GM21515 (cell line): ENCODE measurements around the gene RENBP.

ENCODE experiments used
- ATAC-seq: cut with Tn5 transposase; IDR thresholded peaks from one replicate; pipeline ENCODE4 v1.9.1; 2021; ENCODE audit not compliant: unreplicated experiment

The RENBP gene

DNA sequence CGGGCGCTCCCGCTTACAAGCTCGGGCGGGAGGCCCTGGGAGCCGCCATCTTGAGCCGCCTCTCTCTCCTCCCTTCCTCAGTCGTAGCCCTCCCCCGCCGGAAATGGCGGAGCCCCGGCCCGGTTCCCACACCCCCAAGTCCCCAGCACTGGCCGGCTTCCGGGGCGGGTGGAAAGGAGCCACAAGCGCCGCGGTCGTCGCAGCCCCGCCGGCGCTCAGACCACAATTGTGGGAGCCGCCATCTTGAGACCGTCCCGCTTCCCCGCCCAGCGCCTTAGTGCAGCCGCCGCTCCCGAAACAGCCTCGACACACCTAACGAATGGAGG, 26.6 kb upstream of the RENBP start:
- peak; percentile 33 for ATAC-seq

- ATAC-seq = peak; percentile 1
Measured at GRCh38 chrX:153970357-153971123, 26.1 kb upstream of the RENBP start.

DNA sequence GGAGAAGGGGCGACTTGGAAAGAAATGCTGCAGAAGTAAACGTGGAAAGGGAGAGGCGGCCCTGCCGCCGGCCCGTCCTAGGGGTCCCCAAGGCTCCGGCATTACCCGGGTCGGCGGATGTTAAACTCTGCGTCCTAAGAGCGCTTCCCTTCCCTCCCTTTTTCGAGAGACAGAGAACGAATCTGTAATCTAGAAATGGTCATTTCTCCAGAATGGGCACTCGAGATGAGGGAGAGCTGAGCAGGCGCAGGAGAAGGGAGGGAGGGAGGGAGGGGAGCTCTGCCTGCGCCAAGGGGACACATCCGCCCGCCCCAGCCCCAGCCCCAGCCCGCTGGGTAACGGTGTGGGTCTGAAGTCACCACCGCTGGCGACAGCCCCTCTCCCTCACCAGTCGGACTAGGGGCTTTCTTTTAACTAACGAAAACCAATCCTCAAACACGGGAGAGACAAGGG, 25.5 kb upstream of the RENBP start:
- no peak for ATAC-seq

GRCh38 chrX:153969125-153969903, 24.9 kb upstream of the RENBP start:
- no peak for ATAC-seq

GRCh38 chrX:153968754-153969124, 24.3 kb upstream of the RENBP start:
- no peak for ATAC-seq

DNA sequence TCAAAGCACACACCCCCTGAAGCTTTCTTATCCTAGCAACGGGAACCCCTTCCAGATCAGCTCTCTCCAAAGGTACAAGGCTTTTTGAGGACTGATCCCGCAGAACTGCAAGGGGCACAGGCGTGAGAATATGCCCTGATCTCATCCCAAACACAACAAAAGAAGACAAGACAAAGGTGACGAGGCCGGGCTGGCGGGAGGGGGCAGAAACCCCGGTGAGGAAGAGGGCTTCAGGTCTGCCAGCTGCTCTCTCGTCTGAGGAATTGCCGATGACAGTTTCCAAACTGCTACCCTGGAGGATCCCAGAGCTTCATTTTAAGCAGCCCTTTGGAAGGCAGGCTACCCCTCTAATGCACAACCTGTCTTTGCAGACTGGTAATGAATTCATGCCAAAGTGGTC, 23.8 kb upstream of the RENBP start:
- ATAC-seq = no peak

DNA sequence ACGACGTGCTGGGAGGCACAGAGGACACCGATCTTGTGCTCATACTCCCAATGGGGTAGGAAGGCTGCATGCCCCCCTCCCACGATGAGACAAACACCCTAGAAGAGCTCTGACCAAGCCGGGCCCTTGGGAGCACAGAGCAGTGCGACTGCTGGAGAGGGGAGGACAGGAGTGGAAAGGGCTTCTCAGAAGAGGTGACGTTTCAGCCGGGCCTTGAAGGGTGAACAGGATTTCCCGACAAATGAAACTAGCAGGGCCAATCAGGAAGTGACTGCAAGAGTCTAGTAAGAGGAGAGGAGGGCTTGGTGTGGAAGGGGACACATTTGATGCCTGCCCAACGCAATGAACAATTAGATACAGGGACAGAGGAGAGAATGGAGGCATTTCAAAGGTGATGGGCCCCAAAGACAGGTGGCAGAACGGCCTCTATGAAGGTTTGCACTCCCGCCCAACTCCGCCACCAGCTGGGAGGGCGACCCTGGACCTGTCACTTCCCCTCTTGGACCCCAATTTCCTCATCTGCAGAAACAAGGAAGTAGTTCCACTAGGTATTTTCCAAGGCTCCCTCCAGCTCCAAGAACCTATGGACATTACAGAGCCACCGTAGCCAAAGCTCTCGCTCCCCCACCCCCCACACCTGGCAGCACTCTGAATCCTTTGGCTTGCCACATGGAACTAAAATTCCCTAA, 23.2 kb upstream of the RENBP start:
- no peak for ATAC-seq

GRCh38 chrX:153966841-153967535, 22.5 kb upstream of the RENBP start:
- ATAC-seq = no peak

DNA sequence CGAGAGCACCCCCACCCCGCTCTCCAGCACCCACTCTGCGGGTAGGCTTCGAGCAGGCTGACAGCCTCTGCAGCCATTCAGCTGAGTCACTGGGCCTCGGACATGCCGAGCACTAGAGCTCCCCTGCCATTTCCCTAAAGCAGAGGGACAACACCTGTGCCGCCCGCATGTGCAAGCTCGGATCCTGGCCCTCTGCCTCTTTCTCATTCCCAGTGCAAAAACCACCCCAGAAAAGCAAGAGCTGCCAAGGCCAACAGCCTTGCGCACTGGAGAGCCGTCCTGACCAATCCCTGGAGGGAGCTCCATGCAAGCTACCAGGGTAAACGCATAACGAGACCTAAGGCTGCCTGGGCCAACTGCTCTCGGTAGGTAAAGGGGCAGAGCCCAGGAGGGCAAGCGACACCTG, 21.8 kb upstream of the RENBP start:
- ATAC-seq = no peak

DNA sequence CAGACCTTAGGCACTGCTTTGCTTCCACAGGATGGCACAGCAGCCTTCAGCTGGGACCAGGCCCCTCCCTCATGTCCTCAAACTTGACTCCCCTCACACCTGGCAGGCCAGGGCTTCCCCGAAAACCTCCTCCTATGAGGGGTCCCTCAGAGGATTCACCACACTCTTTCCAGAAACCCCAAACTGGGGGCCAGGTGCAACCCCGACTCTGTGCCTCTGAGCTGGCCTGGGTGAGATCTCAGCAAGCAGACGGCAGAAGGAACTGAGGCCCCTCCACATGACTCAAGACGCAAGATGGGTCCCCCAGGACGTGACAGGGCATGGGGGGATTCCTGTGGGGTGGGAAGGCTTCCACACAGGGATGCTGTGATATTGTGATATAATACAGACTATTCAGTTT, 21.0 kb upstream of the RENBP start:
- no peak for ATAC-seq

DNA sequence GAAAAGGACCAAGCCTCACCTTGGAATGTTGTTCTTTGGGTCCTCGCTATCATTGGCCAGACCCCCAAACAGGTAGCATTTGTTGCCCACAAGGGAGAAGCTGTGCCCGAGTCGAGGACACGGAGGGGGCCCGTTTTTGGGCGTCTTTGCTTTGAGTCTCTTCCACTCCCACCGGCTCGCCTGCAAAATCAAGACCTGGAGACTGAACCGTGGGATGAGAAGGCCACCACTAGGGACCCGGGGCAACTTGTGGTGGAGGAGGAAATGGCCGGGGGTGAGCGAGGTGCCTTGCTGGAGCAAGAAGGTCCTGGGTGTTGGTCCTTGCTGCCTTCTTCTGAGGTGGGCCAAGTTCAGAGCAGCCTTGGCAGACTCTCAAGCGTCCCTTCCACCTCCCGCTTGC, 19.7 kb upstream of the RENBP start:
- ATAC-seq = no peak

- ATAC-seq = no peak
Measured at GRCh38 chrX:153963546-153963945, 19.1 kb upstream of the RENBP start.

DNA sequence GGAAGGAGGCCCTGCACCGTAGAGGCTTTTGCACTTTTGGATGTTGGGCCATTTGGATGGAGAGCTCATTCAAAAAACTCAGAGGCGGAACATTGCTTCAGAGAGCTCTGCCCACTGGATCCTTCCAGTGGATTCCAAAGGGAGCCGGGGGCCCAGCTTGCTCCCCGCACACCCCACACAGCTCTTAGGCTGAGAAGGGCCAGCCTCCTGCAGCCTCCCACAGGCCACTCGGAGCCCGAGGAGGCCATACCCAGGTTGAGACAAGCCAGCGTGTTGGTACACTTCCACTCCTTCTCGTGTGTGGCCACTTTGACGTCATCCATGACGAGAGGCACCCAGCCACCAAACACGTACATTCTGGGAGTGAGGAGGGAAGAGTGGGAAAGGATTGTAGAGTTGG, 16.8 kb upstream of the RENBP start:
- no peak for ATAC-seq

DNA sequence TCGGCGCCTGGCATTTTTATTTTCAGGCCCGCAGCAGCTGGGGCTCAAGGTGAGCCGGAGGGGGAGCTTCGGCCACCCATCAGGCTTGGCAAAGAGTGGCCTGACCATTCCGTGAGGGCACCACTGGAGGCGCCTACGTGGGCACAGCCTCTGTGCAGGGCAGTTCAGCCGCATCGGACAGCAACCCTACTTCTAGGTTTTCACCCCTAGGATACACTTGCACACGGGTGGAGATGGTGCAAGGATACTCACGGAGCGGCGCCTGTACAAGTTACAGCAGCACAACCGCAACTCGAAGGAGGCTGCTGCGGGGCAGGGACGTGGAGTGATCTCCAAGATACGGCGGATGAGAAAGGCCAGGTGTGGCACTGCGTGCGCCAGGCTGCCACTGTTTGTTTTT, 16.3 kb upstream of the RENBP start:
- ATAC-seq = no peak

DNA sequence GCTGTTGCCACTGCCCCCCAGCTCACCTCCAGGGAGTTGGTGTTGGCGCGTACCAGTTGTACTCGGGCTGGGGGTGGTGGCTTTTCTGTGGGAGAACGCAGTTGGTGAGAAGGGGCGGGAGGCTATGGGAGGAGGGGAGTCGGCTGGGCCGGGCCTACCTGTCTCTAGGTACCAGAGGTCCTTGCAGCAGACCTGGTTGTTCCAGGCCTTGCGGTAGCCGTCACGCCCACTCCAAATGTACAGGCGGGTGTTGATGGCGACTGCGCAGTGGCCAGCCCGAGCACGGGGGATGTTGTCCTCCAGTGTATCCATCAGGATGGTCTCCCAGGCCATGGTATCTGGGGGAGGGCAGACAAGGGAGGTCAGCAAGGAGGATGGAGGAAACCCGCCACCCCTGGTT, 15.6 kb upstream of the RENBP start:
- no peak for ATAC-seq

DNA sequence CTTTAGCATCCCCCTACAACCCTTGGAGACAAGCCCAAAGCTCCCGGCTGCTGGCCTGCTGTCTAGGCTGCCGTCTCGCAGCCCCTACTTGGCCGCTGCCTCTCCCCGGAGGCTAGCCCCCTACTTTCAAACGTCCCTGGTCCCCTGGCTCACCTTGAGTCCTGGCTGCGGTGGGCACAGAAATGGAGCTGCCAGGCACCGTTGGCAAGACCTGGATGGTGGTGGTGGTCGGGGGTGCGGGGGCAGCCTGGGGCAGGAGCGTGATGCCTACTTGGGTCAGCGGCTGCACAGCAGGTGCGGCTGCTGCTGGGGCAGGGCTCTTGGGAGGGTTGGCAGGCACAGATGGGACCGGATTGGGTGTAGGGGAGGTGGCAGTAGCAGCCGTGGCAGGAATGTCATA, 15.2 kb upstream of the RENBP start:
- ATAC-seq = no peak

DNA sequence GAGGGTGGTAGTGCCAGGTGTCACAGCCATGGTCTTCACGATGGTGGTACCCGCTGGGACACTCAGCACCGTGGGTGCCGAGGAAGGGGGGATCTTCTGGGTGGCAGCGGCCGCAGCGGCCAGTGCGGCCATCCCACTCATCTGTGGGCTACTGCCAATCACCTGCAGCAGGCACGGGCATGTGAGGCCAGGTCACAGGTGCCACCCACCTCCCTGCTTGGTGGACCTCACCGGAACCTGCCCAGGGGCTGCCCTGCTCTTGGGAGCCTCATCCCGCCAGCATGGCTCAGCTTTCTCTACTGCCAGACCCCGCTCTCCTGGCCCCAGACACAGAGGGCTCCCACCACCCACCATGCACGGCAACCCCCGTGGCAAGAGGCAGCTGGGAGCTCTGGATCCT, 14.2 kb upstream of the RENBP start:
- ATAC-seq = no peak

GRCh38 chrX:153957224-153957623, 12.8 kb upstream of the RENBP start:
- ATAC-seq = no peak

DNA sequence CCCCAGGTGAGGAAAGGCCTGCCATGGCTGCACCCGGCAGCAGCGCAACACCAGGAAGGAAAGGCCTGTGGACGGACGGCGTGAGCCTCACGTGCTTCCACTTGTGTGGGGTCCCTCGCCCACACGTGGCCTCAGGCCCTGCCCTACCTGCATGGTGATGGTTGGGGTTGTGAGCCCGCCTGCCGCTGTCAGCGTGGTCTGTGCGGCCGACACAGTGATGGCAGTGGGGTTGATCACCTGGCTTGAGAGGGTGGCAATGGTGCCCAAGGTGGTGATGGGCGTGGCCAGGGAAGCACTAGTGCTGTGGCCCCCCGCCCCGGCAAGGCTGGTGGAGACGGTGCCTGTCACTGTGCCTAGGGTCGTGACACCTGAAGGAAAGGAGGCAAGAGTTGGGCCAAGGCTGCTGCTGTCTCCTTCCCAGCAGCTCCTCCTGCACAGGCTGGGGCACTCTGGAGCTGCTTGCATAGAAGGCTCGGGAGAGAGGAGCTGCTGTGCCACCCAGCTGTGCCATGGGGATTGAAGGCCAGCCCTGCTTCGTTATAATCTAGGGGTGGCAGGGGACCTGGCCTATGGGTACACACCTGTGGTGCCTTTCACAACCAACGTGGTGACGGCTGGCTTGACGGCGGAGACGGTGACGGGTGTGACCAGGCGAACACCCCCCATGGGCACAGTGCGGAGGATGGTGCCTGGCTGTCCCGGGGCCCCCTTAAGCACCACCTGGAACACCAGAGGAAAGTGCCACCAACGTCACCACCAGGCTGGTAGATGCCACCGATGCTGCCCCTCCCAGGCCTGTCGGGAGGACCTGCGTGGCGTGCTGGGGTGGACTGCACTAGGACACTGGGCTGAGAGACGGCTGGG, 11.8 kb upstream of the RENBP start:
- no peak for ATAC-seq

DNA sequence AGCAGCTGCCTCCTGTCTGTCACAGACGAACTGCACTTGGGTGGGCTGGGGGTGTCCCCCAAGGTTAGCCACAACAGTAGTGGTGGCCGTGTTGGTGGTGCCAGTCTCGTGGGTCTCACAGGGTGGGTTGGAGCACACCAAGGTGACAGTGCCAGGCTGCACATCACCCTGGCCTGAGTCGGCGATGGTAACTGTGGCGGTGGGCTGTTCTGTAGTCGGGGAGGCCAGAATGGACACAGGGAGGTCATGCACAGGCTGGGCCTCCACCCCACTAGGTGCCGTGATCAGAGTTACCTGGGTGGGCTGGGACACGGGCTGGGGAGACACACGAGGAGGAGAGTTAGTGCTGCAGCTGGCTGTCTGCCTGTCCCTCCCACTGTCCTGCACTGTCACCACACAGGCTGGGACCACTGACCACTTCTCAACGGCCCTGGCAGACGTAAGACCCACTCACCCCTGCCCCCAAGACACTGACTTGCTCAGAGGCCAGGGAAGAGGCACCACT, 10.8 kb upstream of the RENBP start:
- ATAC-seq = no peak
